Hepatocyte (in vitro differentiated cells): Measurements from ENCODE around the gene ZNF454. TPM values are rescaled to one million over a fixed set of nuclear protein-coding genes. Genes with fewer than 3 reads are reported as not detected.

Source experiments
- polyA plus RNA-seq: library from polyadenylated mRNA; unstranded; fragments of >200 nt; fragmentation: Nextera tagmentation; extraction: Ambion mirVana; gene quantifications from 2 replicates; pipeline ENCODE4 v1.2.1, GENCODE V29; 2016
- total RNA-seq: library from RNA; depleted of rRNA; stranded (reverse); fragments of >200 nt; gene quantifications from 2 replicates; pipeline ENCODE4 v1.2.3, GENCODE V29; 2014

The ZNF454 gene
- total and polyA plus RNA-seq, 2 experiments from 2014 or later, result 0.07 TPM; not detected in 1

Other genes with a start within 250 kb of the ZNF454 start
- 9.1 and 13.1 TPM in 2 replicates for gene ZNF354A, start 210.5 kb upstream of the ZNF454 start, total RNA-seq
- 7.8 and 16.3 TPM in 2 replicates for gene ZNF354A, start 210.5 kb upstream of the ZNF454 start, polyA plus RNA-seq
- 9.8 and 16.1 TPM in 2 replicates for gene ZNF354B, start 81.2 kb upstream of the ZNF454 start, total RNA-seq
- gene ZNF354B, start 81.2 kb upstream of the ZNF454 start, polyA plus RNA-seq, result 7.0 and 12.8 TPM in 2 replicates
- 1.4 and 2.2 TPM in 2 replicates for gene ZFP2, start 45.3 kb upstream of the ZNF454 start, total RNA-seq
- 0.85 and 1.6 TPM in 2 replicates for gene ZFP2, start 45.3 kb upstream of the ZNF454 start, polyA plus RNA-seq
- gene GRM6, start 54.1 kb downstream of the ZNF454 start, total RNA-seq, result not detected in 2 replicates
- gene GRM6, start 54.1 kb downstream of the ZNF454 start, polyA plus RNA-seq, result not detected in 2 replicates
- 3.6 and 4.3 TPM in 2 replicates for gene ZNF879, start 82.6 kb downstream of the ZNF454 start, total RNA-seq
- gene ZNF879, start 82.6 kb downstream of the ZNF454 start, polyA plus RNA-seq, result 2.2 and 4.0 TPM in 2 replicates
- gene ZNF354C, start 119.2 kb downstream of the ZNF454 start, total RNA-seq, result 7.7 and 9.4 TPM in 2 replicates
- gene ZNF354C, start 119.2 kb downstream of the ZNF454 start, polyA plus RNA-seq, result 1.5 and 1.8 TPM in 2 replicates